Measurements from ENCODE around the gene SPATA20. TPM values are rescaled to one million over a fixed set of nuclear protein-coding genes. Genes with fewer than 3 reads are reported as not detected.
A peak's percentile ranks its signal among the peaks of the same experiment; 100 is the strongest.

The SPATA20 gene
- total RNA-seq, 2 donors from 2014 or later = 61.1 to 66.7 TPM

GRCh38 chr17:50536683-50537646 is 10.0 kb upstream of the SPATA20 start:
- intact Hi-C loops (cut with DNase I, micrococcal nuclease) = no loop called here
- DNase-seq = no peak
- no peak for ATAC-seq

- no peak for DNase-seq
- ATAC-seq = no peak
- intact Hi-C loops (cut with DNase I, micrococcal nuclease) = no loop called here
Measured at GRCh38 chr17:50537721-50538548, 9.0 kb upstream of the SPATA20 start.

- peak in 1 of 2 donors; percentile 67 for DNase-seq
- intact Hi-C loops (cut with DNase I, micrococcal nuclease) = no loop called here
- ATAC-seq = no peak
Measured at GRCh38 chr17:50538549-50539410, 8.2 kb upstream of the SPATA20 start.

- ATAC-seq = peak; percentile 34
- intact Hi-C loops (cut with DNase I, micrococcal nuclease) = loop anchor here (10.0 kb wide), 2 partner anchors 295 to 305 kb away; partner anchors contain the start of gene WFIKKN2 (in 1 of the 2)
- peak; percentile 77 to 84 for DNase-seq
Measured at GRCh38 chr17:50539762-50540559, 7.0 kb upstream of the SPATA20 start.

GRCh38 chr17:50540560-50541401 is 6.2 kb upstream of the SPATA20 start:
- intact Hi-C loops (cut with DNase I, micrococcal nuclease) = loop anchor here (10.0 kb wide), 2 partner anchors 294 to 304 kb away; partner anchors contain the start of gene WFIKKN2 (in 1 of the 2)
- DNase-seq = no peak
- no peak for ATAC-seq

GRCh38 chr17:50541402-50541715 is 5.6 kb upstream of the SPATA20 start:
- intact Hi-C loops (cut with DNase I, micrococcal nuclease) = loop anchor here (10.0 kb wide), 2 partner anchors 293 to 303 kb away; partner anchors contain the start of gene WFIKKN2 (in 1 of the 2)
- no peak for ATAC-seq
- no peak for DNase-seq

GRCh38 chr17:50541716-50542688 is 5.0 kb upstream of the SPATA20 start:
- intact Hi-C loops (cut with DNase I, micrococcal nuclease) = loop anchor here (10.0 kb wide), 2 partner anchors 293 to 303 kb away; partner anchors contain the start of gene WFIKKN2 (in 1 of the 2)
- DNase-seq = peak; percentile 86 to 91
- peak; percentile 66 for ATAC-seq

- ATAC-seq = peak; percentile 49
- peak; percentile 83 to 85 for DNase-seq
- intact Hi-C loops (cut with DNase I, micrococcal nuclease) = loop anchor here (10.0 kb wide), 2 partner anchors 292 to 302 kb away; partner anchors contain the start of gene WFIKKN2 (in 1 of the 2)
Measured at GRCh38 chr17:50542795-50543774, 3.9 kb upstream of the SPATA20 start.

- intact Hi-C loops (cut with DNase I, micrococcal nuclease) = loop anchor here (10.0 kb wide), 2 partner anchors 290 to 300 kb away; partner anchors contain the start of gene WFIKKN2 (in 1 of the 2)
Measured at GRCh38 chr17:50544516-50544915, 2.5 kb upstream of the SPATA20 start.

GRCh38 chr17:50545311-50545710 is 1.7 kb upstream of the SPATA20 start:
- peak; percentile 74 to 81 for DNase-seq
- peak; percentile 12 for ATAC-seq
- intact Hi-C loops (cut with DNase I, micrococcal nuclease) = loop anchor here (5.0 to 10.0 kb wide), 3 partner anchors 92 to 299 kb away; partner anchors contain the start of gene WFIKKN2 (in 1 of the 2)

More at GRCh38 chr17:50544516-50544915, 2.5 kb upstream of the SPATA20 start:
- ATAC-seq (no peak), DNase-seq (no peak)

GRCh38 chr17:50546701-50547034 is 306 bp upstream of the SPATA20 start:
- no peak for ATAC-seq
- DNase-seq = no peak
- intact Hi-C loops (cut with DNase I, micrococcal nuclease) = loop anchor here (5.0 to 10.0 kb wide), 3 partner anchors 91 to 298 kb away; partner anchors contain the start of gene WFIKKN2 (in 1 of the 2)

- peak; percentile 71 to 73 for DNase-seq
- ATAC-seq = peak; percentile 33
- intact Hi-C loops (cut with DNase I, micrococcal nuclease) = loop anchor here (5.0 to 10.0 kb wide), 3 partner anchors 90 to 297 kb away; partner anchors contain the start of gene WFIKKN2 (in 1 of the 2)
Measured at GRCh38 chr17:50547736-50548083, 736 bp downstream of the SPATA20 start.

- intact Hi-C loops (cut with DNase I, micrococcal nuclease) = loop anchor here (5.0 to 10.0 kb wide), 3 partner anchors 88 to 296 kb away; partner anchors contain the start of gene WFIKKN2 (in 1 of the 2)
- DNase-seq (no peak), ATAC-seq (no peak)
Measured at GRCh38 chr17:50548831-50549230, 1.9 kb downstream of the SPATA20 start.
